Progenitor cell of endocrine pancreas (in vitro differentiated cells): ENCODE measurements around the gene DGKQ. TPM values are rescaled to one million over a fixed set of nuclear protein-coding genes. Genes with fewer than 3 reads are reported as not detected.

Experiments
- DNase-seq: peaks from one replicate; pipeline ENCODE4 v3.0.0; 2021; ENCODE audit warnings: low spot score; ENCODE audit not compliant: unreplicated experiment
- H3K27ac Mint-ChIP-seq: 2 replicates; pipeline ENCODE4 v1.8.0; 2021; ENCODE audit warnings: mild to moderate bottlenecking, moderate library complexity, mixed read lengths
- H3K27me3 Mint-ChIP-seq: 2 replicates; pipeline ENCODE4 v1.8.0; 2021; ENCODE audit warnings: mixed read lengths
- H3K36me3 Mint-ChIP-seq: 2 replicates; pipeline ENCODE4 v1.8.0; 2022; ENCODE audit warnings: mixed read lengths; ENCODE audit not compliant: insufficient read depth
- H3K4me1 Mint-ChIP-seq: 2 replicates; pipeline ENCODE4 v1.8.0; 2021; ENCODE audit warnings: low read depth, mixed read lengths
- H3K4me3 Mint-ChIP-seq: 2 replicates; pipeline ENCODE4 v1.8.0; 2021; ENCODE audit warnings: low read depth, mild to moderate bottlenecking, moderate library complexity, mixed read lengths
- H3K9me3 Mint-ChIP-seq: 2 replicates; pipeline ENCODE4 v1.8.0; 2021; ENCODE audit warnings: low read depth, mixed read lengths
- CTCF ChIP-seq: fragments of 200-600 bp; sonication (generic); IDR thresholded peaks from one replicate; pipeline ENCODE4 v1.5.0; 2021; ENCODE audit warnings: antibody characterized with exemption, mild to moderate bottlenecking; ENCODE audit not compliant: unreplicated experiment
- total RNA-seq: library from RNA; stranded (reverse); gene quantifications from 2 replicates; pipeline ENCODE4 v1.2.1, GENCODE V29; 2021

The DGKQ gene
- total RNA-seq, 1 donor from 2014 or later, result 24.9 TPM

GRCh38 chr4:960636-961350 is 12.6 kb downstream of the DGKQ start:
- no peaks in the 10 kb centered on the region for H3K9me3 Mint-ChIP-seq
- no peak for DNase-seq
- H3K36me3 Mint-ChIP-seq, result peaks cover 1% of the 10 kb centered on the region
- no peaks in the 10 kb centered on the region for H3K27me3 Mint-ChIP-seq
- TF ChIP-seq CTCF, result no peak
- no peaks in the 10 kb centered on the region for H3K4me1 Mint-ChIP-seq
- no peak overlapping the region for H3K4me3 Mint-ChIP-seq
- no peak overlapping the region for H3K27ac Mint-ChIP-seq

DNA sequence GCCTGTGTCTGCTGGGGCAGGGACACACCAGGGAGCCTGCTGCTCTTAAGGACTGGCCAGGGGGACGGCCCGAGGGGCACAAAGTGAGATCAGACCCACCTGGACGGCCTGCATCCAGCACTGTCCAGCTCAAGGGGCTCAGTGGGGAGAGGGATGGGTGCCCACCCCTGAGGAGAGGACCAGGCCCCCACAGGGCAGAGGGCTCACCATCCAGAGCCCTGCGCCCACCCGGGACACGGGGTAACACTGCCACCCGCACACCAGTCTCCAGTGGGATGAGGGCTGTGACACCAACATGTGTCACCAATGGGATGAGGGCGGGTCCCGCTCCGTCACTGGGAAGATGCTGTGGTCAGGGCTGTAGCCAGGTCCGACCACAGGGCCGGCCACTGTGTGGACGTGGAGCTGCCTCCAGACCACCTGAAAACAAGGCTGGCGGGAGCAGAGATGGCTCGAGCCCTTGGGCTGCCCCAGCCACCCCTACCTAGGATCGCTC is 13.2 kb downstream of the DGKQ start:
- Mint-ChIP-seq H3K9me3 (no peaks in the 10 kb centered on the region), H3K27ac (no peak overlapping the region), H3K27me3 (no peaks in the 10 kb centered on the region), H3K4me3 (no peak overlapping the region), H3K4me1 (no peaks in the 10 kb centered on the region), H3K36me3 (peaks cover 1% of the 10 kb centered on the region)
- no peak for DNase-seq
- no peak for TF ChIP-seq CTCF

DNA sequence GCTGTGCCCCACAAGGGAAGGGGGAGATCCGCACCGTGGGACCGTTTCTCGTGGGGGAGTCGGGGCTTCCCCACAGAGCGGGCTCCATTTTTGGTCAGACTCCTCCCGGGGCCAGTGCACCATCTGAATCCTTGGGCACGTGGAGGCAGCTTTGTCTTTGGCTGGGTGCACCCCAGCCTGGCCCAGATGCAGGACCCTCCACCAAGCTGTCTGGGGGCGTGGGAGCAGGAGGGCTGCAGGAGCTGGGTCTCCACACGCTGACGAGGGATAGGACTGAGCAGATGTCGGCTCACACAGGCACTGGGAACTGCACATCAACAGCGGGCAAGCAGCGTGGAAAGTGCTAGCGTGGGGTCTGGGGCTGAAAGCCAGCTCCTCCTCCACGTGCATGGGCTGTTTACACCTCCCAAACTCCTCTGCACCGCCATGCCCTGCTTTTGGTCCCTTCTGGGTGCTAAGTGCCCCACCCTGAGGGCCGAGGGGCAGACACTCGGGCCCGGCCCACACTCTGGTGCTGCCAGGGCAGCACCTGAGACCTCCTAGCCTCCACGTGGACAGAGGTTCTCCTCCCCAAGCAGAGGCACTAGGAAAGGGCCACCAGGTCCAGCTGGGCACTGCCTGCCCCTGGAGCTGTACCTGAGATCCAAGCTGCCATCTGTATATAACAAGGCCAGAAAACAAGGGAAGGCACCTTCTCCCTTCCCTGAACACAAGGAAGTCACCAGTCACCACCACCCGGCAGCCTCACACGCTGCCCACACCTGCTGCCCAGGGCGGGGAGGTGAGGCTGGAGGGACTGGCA is 13.8 kb downstream of the DGKQ start:
- H3K9me3 Mint-ChIP-seq, result no peaks in the 10 kb centered on the region
- peaks cover 1% of the 10 kb centered on the region for H3K36me3 Mint-ChIP-seq
- H3K27ac Mint-ChIP-seq, result no peak overlapping the region
- no peak for DNase-seq
- H3K27me3 Mint-ChIP-seq, result no peaks in the 10 kb centered on the region
- TF ChIP-seq CTCF, result no peak
- no peak overlapping the region for H3K4me3 Mint-ChIP-seq
- no peaks in the 10 kb centered on the region for H3K4me1 Mint-ChIP-seq

DNA sequence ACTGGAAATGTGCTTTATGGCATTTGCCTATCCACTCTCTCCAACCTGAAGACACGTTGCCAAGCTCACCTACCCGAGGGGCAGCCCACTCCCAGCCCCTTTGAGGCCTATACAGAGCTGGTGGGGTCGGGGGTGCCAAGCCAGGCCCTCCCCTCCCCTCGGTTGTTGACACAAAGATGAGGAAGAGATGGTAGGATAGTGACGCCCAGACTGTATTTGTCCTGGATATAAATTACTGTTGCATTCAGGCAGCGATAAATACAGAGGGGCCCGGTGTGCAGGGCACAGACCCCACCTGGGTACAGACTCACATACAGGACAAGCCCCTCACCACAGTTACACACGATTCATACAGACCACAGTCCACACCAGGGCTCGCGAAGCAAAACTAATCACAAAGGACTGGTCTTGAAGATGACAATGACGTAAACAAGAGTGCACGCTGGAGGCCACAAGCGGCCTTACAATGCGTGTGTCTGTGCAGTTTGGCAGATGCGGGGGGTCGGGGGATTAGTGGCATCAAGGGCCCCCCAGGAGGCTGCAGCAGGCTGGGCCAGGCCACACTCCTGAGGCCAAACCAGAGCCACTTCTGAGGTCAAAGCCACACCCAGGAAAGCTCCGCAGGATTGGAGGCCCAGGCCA is 14.6 kb downstream of the DGKQ start:
- Mint-ChIP-seq H3K27ac (no peak overlapping the region), H3K36me3 (peaks cover 1% of the 10 kb centered on the region), H3K4me3 (no peak overlapping the region), H3K27me3 (no peaks in the 10 kb centered on the region), H3K9me3 (no peaks in the 10 kb centered on the region), H3K4me1 (no peaks in the 10 kb centered on the region)
- no peak for DNase-seq
- TF ChIP-seq CTCF, result no peak

- Mint-ChIP-seq H3K4me3 (no peak overlapping the region), H3K9me3 (no peaks in the 10 kb centered on the region), H3K27me3 (no peaks in the 10 kb centered on the region), H3K4me1 (no peaks in the 10 kb centered on the region), H3K36me3 (peaks cover 1% of the 10 kb centered on the region), H3K27ac (no peak overlapping the region)
- DNase-seq, result no peak
- TF ChIP-seq CTCF, result no peak
These were observed 15.1 kb downstream of the DGKQ start for GRCh38 chr4:958314-958665.
